ENCODE measurements around the gene KIAA1755.

DNA sequence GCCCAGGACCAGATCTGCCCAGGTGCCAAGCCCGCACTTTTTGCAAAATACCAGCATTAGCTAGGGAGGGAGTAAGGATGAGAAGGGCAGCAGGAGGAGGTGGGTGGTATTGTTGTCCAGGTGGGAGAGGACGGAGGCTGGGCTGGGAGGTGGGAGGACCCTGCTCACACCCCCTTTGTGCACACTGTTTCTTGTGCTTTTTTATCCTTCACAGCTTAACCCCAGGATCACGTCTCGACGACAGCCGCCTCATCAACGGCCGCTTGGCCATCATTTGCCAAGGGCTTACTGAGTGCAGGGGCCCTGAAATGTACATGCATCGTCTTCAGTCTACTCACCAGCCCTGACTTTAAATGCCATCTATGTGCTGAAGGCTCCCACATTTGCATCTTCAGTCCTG lies 83.3 kb downstream of the KIAA1755 start:
- TF ChIP-seq, protein P1, sequence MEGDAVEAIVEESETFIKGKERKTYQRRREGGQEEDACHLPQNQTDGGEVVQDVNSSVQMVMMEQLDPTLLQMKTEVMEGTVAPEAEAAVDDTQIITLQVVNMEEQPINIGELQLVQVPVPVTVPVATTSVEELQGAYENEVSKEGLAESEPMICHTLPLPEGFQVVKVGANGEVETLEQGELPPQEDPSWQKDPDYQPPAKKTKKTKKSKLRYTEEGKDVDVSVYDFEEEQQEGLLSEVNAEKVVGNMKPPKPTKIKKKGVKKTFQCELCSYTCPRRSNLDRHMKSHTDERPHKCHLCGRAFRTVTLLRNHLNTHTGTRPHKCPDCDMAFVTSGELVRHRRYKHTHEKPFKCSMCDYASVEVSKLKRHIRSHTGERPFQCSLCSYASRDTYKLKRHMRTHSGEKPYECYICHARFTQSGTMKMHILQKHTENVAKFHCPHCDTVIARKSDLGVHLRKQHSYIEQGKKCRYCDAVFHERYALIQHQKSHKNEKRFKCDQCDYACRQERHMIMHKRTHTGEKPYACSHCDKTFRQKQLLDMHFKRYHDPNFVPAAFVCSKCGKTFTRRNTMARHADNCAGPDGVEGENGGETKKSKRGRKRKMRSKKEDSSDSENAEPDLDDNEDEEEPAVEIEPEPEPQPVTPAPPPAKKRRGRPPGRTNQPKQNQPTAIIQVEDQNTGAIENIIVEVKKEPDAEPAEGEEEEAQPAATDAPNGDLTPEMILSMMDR (IDR thresholded peaks at IDR 0.05; ENCODE audit: insufficient read depth, low read length, poor library complexity, severe bottlenecking): no peak
- no peak for TF ChIP-seq EZH2phosphoT487 (conservative IDR thresholded peaks at IDR 0.05; ENCODE audit: low read length)

All from SU-DHL-6 (cell line).